Endometrium (tissue), 2 donors: ENCODE measurements around the gene IL31RA.
"Not testable (repeated sequence)": the region's sequence is repeated elsewhere in the genome, so short reads cannot be mapped to it uniquely, and the experiment has no call there.

Source experiments
- FAIRE-seq: peaks from 2 replicates; lab custom pipeline; 2012; peaks lifted over from hg19 to GRCh38; lab: Jason Lieb, UNC
- donor health status: control.
- donor health status: control.

Gene IL31RA

GRCh38 chr5:55850839-55851674 is at the start of gene IL31RA:
Gene IL31RA (plus strand): TSS chr5:55851357. CDS start chr5:55851571, 214 bp downstream.
- FAIRE-seq, result no peak

- not testable (repeated sequence) for FAIRE-seq
These were observed 42.3 kb upstream of the IL31RA start for GRCh38 chr5:55808814-55809213.

DNA sequence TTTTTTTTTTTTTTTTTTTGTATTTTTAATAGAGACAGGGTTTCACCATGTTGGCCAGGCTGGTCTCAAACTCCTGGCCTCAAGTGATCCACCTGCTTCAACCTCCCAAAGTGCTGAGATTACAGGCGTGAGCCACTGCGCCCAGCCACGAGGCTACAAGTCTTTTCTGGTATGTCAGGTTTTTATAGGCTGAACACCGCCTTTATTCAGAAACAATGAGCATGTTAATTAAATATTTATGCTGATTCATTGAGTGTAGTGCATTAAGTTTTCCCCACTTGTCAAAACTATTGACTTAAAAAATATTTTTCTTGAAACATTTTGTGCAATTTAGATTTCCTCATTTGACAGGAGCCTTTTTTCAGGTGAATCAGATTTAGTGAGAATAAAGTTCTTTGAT is 35.2 kb upstream of the IL31RA start:
- not testable (repeated sequence) for FAIRE-seq

DNA sequence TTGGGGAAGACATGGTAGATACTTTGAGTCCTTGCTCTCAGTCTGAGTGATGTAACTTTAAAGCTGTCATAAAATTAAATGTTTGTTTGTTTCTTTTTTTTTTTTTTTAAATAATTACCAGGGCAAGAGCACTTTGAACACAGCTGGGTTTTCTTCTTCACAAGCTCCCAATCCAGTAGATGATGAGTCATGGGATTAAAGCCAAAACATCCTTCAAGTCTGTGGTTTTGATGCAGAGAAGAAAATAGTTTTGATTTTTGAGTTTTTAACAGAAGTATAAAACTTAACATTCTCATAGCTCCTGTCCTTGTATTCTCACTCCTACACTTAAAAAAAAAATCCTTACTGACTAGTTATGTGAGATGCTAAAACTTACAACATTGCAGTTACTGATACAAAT is 34.8 kb upstream of the IL31RA start:
- peak; percentile 88 for FAIRE-seq

DNA sequence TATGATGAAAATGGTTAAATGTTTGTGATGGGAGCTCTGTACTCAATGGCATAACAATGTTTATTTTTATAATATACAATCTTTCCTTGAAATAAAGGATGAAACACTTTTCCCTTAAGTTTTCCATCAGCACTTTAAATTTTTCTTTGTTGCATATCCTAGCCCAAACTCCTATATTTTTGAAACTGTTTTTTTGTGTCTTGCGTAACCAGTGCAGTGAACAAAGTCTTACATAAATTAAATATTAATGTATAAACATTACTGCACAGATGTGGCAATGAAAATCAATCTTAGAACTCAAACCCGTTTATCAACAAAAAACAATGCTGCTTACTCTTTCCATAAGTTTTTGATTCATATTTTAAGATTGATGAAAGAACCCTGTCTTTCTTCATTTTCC is 34.1 kb upstream of the IL31RA start:
- FAIRE-seq, result peak; percentile 64

GRCh38 chr5:55820488-55820887 is 30.7 kb upstream of the IL31RA start:
- FAIRE-seq, result no peak

GRCh38 chr5:55821731-55822512 is 29.2 kb upstream of the IL31RA start:
- FAIRE-seq, result no peak

DNA sequence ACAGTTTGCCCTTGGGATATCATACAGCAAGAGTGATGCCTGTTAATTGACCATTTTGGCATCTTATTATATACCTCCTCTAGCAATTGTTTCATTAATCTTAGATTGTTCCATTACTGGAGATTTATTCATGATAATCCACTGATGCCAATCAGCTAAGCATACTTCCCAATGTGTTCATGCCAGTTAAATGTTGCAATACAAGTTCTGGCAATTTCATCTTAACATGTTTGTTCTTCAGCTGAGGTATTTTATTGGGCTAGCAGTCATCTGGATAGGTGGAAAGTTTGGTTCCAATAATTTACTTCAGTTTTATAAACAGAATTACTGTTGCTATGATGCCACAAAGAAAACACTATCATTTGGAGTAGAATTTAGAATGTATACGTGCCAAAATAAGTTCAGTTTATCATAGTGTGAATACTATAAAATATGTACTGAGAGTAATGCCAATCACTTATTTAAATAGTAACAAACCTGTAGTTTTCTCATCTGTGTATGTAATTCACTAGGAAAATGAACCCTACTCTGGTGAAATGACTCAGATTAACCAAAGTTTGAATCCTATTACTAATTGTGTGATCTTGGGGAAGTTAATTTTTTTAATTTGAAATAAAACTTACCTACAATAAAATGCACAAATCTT is 27.9 kb upstream of the IL31RA start:
- FAIRE-seq, result no peak

- no peak for FAIRE-seq
These were observed 21.2 kb upstream of the IL31RA start for GRCh38 chr5:55829956-55830355.

DNA sequence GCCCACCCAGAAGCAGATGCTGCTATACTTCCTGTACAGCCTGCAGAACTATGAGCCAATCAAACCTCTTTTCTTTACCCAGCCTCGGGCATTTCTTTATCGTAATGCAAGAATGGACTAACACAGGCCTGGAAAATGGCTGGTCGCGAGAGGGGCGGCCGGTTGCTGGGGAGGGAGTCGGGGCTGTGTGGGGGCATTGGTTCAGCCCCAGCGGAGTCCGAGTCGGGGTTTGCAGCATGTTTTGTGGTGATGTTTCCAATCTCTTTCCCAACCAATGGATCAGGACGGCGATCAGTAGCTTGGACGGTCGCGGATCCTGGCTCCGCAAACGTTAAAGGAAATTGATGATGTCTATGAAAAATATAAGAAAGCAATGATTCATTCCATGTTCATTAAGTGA is 18.7 kb upstream of the IL31RA start:
- FAIRE-seq, result no peak

GRCh38 chr5:55836191-55836590 is 15.0 kb upstream of the IL31RA start:
- FAIRE-seq, result no peak

DNA sequence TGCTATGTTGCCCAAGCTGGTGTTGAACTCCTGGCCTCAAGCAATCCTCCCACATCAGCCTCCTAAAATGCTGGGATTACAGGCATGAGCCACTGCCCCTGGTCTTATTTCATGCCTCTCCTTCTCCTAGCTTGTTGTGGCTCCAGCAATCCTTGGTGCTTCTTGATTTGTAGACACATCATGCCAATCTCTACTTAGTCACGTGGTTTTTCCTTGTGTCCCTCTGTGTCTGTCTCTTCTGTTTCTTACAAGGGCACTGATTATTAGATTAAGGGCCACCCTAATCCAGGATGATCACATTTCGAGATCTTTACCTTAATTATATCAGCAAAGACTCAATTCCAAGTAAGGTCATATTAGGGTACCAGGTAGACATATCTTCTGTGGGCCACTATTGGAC is 9.2 kb upstream of the IL31RA start:
- no peak for FAIRE-seq

- no peak for FAIRE-seq
These were observed 3.3 kb upstream of the IL31RA start for GRCh38 chr5:55847837-55848236.

DNA sequence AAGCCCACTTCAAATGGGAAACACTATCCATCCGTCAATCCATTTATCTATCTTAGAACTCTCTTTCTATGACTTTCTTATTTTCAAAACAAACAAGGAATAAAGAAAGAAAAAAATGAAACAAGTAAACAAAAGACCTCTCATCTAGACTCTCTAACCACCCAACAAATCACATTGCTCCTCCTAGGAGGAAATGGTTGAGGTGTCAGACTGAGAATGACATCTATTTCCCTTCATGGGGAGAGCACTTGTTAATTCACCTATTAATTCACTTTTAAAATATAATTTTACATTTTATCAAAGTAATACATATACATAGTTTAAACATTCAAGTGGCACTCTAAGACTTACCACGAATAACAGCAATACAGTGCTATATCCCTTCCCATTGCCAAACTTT is 2.4 kb upstream of the IL31RA start:
- no peak for FAIRE-seq

GRCh38 chr5:55851675-55851979 is 470 bp downstream of the IL31RA start:
- no peak for FAIRE-seq

DNA sequence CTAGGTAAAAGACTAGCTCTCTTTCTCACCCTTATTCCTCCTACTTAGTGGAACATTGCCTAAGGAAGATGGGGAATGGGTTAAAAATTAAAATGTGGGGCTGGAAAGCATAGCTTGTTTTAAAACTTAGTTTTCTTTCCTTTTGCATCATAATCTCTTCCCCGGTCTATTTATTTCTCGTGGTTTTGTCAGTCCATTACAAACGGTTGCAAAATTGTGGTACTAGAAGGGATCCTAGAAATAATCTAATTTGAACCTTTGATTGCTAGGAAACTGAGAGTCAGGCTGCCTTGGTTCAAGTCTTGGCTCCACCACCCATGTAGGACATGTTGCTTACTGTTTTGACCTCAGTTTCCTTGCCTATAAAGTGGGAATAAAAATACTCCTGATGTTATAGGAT is 1.3 kb downstream of the IL31RA start:
- no peak for FAIRE-seq

GRCh38 chr5:55853041-55853670 is 2.0 kb downstream of the IL31RA start:
- FAIRE-seq, result peak; percentile 90

GRCh38 chr5:55853818-55854217 is 2.7 kb downstream of the IL31RA start:
- FAIRE-seq, result no peak

DNA sequence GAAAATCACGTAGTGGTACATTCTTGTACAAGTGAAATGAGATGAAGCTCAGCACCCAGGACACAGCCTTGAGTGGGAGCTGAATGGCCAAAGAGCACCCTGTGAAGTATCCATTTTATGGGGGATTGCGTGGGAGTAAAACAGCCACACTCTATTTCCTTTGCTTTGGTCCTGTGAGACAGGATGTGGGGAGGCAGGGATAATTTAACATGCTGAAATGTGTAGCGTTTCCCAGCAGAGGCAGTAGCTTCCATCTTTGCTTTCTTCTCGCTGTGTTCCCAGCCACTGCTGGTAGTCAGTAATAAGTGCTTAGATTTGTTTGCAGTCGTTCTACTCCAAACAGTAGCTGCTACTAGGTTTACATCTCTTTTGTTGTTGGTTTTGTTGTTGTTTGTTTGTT is 4.4 kb downstream of the IL31RA start:
- no peak for FAIRE-seq

GRCh38 chr5:55856516-55857246 is 5.5 kb downstream of the IL31RA start:
- no peak for FAIRE-seq

DNA sequence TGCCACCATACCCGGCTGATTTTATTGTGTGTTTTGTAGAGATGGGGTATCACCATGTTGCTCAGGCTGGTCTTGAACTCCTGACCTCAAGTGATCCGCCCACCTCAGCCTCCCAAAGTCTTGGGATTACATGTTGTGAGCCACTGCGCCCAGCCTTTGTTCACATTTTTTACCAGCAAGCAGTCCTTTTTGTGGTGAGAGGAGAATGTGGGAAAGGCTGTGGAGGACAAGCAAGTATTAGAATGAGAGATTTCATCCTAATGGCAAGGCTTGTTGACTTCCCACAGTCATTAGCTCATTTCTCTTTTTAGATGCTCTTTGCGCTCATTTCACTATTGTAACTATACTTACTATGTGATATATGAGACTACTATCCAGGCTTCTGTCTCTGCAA is 6.1 kb downstream of the IL31RA start:
- FAIRE-seq, result no peak

DNA sequence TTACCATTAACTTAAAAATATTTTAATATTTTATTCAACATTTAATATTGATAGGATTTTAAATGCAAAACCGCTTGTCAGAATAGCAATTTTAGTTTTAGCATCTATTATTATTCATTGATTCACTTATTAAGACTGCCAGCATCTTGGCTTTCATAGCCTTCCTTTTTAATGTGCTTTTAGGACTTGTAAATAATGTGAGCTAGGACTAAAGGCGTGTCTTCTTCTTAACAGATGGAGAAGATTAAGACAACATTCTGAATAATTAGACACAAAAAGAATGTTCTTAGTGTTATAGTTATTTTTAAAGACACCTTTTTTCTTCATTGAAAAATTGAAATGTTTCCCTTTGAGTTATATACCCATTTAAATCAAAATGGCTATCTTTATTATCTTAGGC is 6.9 kb downstream of the IL31RA start:
- FAIRE-seq, result peak; percentile 46
